Parathyroid adenoma (tissue), 2 donors: Measurements from ENCODE around the gene ESRRB.

Experiments
- H2AFZ ChIP-seq: fragments of 300-600 bp; sonication (generic); one replicate; pipeline ENCODE4 v1.7.0; 2017; ENCODE audit warnings: antibody characterized with exemption, mild to moderate bottlenecking
- H3K27ac ChIP-seq: fragments of 300-600 bp; sonication (generic); one replicate; pipeline ENCODE4 v1.7.0; 2017
- H3K27me3 ChIP-seq: fragments of 300-600 bp; sonication (generic); one replicate; pipeline ENCODE4 v1.7.0; 2017; ENCODE audit warnings: low read length; ENCODE audit not compliant: control insufficient read depth, insufficient read depth
- H3K36me3 ChIP-seq: fragments of 300-600 bp; sonication (generic); one replicate; pipeline ENCODE4 v1.7.0; 2017; ENCODE audit warnings: low read length; ENCODE audit not compliant: control insufficient read depth, insufficient read depth
- H3K4me1 ChIP-seq: fragments of 300-600 bp; sonication (generic); one replicate; pipeline ENCODE4 v1.7.0; 2017; ENCODE audit warnings: control low read depth
- H3K4me2 ChIP-seq: fragments of 300-600 bp; sonication (generic); one replicate; pipeline ENCODE4 v1.7.0; 2017; ENCODE audit warnings: low read length
- H3K4me3 ChIP-seq: fragments of 300-600 bp; sonication (generic); one replicate; pipeline ENCODE4 v1.7.0; 2017; ENCODE audit warnings: low read depth, low read length
- H3K79me2 ChIP-seq: fragments of 300-600 bp; sonication (generic); one replicate; pipeline ENCODE4 v1.7.0; 2017; ENCODE audit warnings: control low read depth
- H3K9ac ChIP-seq: fragments of 300-600 bp; sonication (generic); one replicate; pipeline ENCODE4 v1.7.0; 2017; ENCODE audit warnings: mild to moderate bottlenecking
- H3K9me3 ChIP-seq: fragments of 300-600 bp; sonication (generic); one replicate; pipeline ENCODE4 v1.7.0; 2017; ENCODE audit warnings: low read length; ENCODE audit not compliant: control insufficient read depth
- CTCF ChIP-seq: fragments of 300-600 bp; sonication (generic); IDR thresholded peaks from one replicate; pipeline ENCODE4 v1.7.0; 2017; ENCODE audit warnings: antibody characterized with exemption, mild to moderate bottlenecking
- donor health status: primary hyperparathyroidism.

Gene ESRRB

GRCh38 chr14:76408877-76409276 is 32.9 kb downstream of the ESRRB start:
- Histone ChIP-seq H2AFZ (no peak overlapping the region), H3K79me2 (no peaks in the 10 kb centered on the region), H3K4me2 (no peak overlapping the region), H3K9ac (no peak overlapping the region), H3K36me3 (no peaks in the 10 kb centered on the region), H3K4me1 (no peaks in the 10 kb centered on the region), H3K27me3 (no peaks in the 10 kb centered on the region), H3K27ac (no peak overlapping the region), H3K4me3 (no peak overlapping the region), H3K9me3 (no peaks in the 10 kb centered on the region)
- TF ChIP-seq CTCF = no peak

GRCh38 chr14:76412501-76412900 is 36.6 kb downstream of the ESRRB start:
- H3K4me2 ChIP-seq = no peak overlapping the region
- no peak overlapping the region for H2AFZ ChIP-seq
- H3K9ac ChIP-seq = no peak overlapping the region
- no peak overlapping the region for H3K27ac ChIP-seq
- no peak for TF ChIP-seq CTCF
- no peaks in the 10 kb centered on the region for H3K36me3 ChIP-seq
- no peaks in the 10 kb centered on the region for H3K9me3 ChIP-seq
- H3K4me3 ChIP-seq = no peak overlapping the region
- no peaks in the 10 kb centered on the region for H3K27me3 ChIP-seq
- no peaks in the 10 kb centered on the region for H3K4me1 ChIP-seq
- no peaks in the 10 kb centered on the region for H3K79me2 ChIP-seq

GRCh38 chr14:76413106-76413961 is 37.4 kb downstream of the ESRRB start:
- Histone ChIP-seq H3K36me3 (no peaks in the 10 kb centered on the region), H3K27ac (no peak overlapping the region), H3K4me3 (no peak overlapping the region), H3K79me2 (no peaks in the 10 kb centered on the region), H3K9ac (no peak overlapping the region), H2AFZ (no peak overlapping the region), H3K27me3 (no peaks in the 10 kb centered on the region), H3K9me3 (no peaks in the 10 kb centered on the region), H3K4me2 (no peak overlapping the region), H3K4me1 (no peaks in the 10 kb centered on the region)
- no peak for TF ChIP-seq CTCF

- TF ChIP-seq CTCF = no peak
- Histone ChIP-seq H3K4me1 (no peaks in the 10 kb centered on the region), H3K27me3 (no peaks in the 10 kb centered on the region), H3K36me3 (no peaks in the 10 kb centered on the region), H3K27ac (no peak overlapping the region), H3K4me2 (no peak overlapping the region), H2AFZ (no peak overlapping the region), H3K9me3 (no peaks in the 10 kb centered on the region), H3K79me2 (no peaks in the 10 kb centered on the region), H3K4me3 (no peak overlapping the region), H3K9ac (no peak overlapping the region)
These were observed 38.1 kb downstream of the ESRRB start for GRCh38 chr14:76413962-76414600.
